Panc1 (cell line): Measurements from ENCODE around the gene WNK2. TPM values are rescaled to one million over a fixed set of nuclear protein-coding genes. Genes with fewer than 3 reads are reported as not detected.

ENCODE experiments used
- ATAC-seq: fragments of 200-7000 bp; cut with Tn5 transposase; 2 replicates; pipeline ENCODE4 v1.9.1; 2020; ENCODE audit warnings: mild to moderate bottlenecking, moderate library complexity
- BruUV-seq: library from RNA; stranded (reverse); fragments of 400-500 nt; replicated peaks from 2 replicates; lab custom pipeline; 2021; lab: Mats Ljungman, UMichigan
- CTCF ChIA-PET: fragments of 300-600 bp; sonication (Branson Sonifier 250); formaldehyde crosslinking; loops from one replicate; lab custom pipeline; 2022; ENCODE audit warnings: antibody characterized with exemption; lab: Charles Lee
- POLR2A ChIA-PET: fragments of 300-600 bp; sonication (Branson Sonifier 250); formaldehyde crosslinking; loops from one replicate; lab custom pipeline; 2022; ENCODE audit warnings: antibody characterized with exemption; lab: Charles Lee
- DNase-seq: peaks from one replicate; pipeline ENCODE4 v3.0.0-alpha.2; 2010; ENCODE audit warnings: low read depth, low spot score
- H3K27ac ChIP-seq: 2 replicates; pipeline ENCODE4 v1.5.1; 2011; ENCODE audit warnings: mild to moderate bottlenecking, low read length, inconsistent platforms
- H3K27me3 ChIP-seq: fragments of 200-500 bp; sonication (Bioruptor generic); 2 replicates; pipeline ENCODE4 v1.6.0; 2014; ENCODE audit warnings: low read length, inconsistent platforms; ENCODE audit not compliant: control insufficient read depth, insufficient read depth
- H3K36me3 ChIP-seq: fragments of 200-500 bp; sonication (Bioruptor generic); 2 replicates; pipeline ENCODE4 v1.5.1; 2014; ENCODE audit warnings: inconsistent platforms, mild to moderate bottlenecking, low read length, moderate library complexity; ENCODE audit not compliant: control insufficient read depth, insufficient read depth
- H3K4me1 ChIP-seq: 2 replicates; pipeline ENCODE4 v1.5.1; 2011; ENCODE audit warnings: inconsistent platforms, mild to moderate bottlenecking, low read length, moderate library complexity; ENCODE audit not compliant: control insufficient read depth, insufficient read depth
- H3K4me3 ChIP-seq, 2 experiments: 2 replicates each; pipeline ENCODE4 v1.5.1; 2011 to 2012; ENCODE audit warnings: low read depth in 2 of 2, low read length in 2 of 2, mild to moderate bottlenecking in 2 of 2, inconsistent platforms in 1 of 2, moderate library complexity in 1 of 2
- H3K9me3 ChIP-seq: fragments of 200-500 bp; sonication (Bioruptor generic); 2 replicates; pipeline ENCODE4 v1.5.1; 2014; ENCODE audit warnings: low read depth, mild to moderate bottlenecking, inconsistent platforms, low read length, moderate library complexity; ENCODE audit not compliant: control insufficient read depth, insufficient read depth
- CTCF ChIP-seq: fragments of 450-650 bp; IDR thresholded peaks from 2 replicates; pipeline ENCODE4 v1.5.1; 2017; ENCODE audit warnings: mild to moderate bottlenecking
- POLR2AphosphoS5 ChIP-seq: IDR thresholded peaks from 2 replicates; pipeline ENCODE4 v1.6.1; 2012; ENCODE audit warnings: mild to moderate bottlenecking, low read depth, low read length, moderate library complexity
- REST ChIP-seq, 2 experiments: IDR thresholded peaks; 2 replicates each; pipeline ENCODE4 v1.6.1; 2011 to 2012; ENCODE audit warnings: low read depth in 2 of 2, control low read depth in 1 of 2, low read length in 1 of 2, mild to moderate bottlenecking in 1 of 2, moderate library complexity in 1 of 2; ENCODE audit not compliant: insufficient read depth in 1 of 2
- SIN3A ChIP-seq: IDR thresholded peaks from 2 replicates; pipeline ENCODE4 v1.6.1; 2012; ENCODE audit warnings: low read depth, mild to moderate bottlenecking, low read length, moderate library complexity, borderline replicate concordance; ENCODE audit not compliant: insufficient read depth
- TCF7L2 ChIP-seq: IDR thresholded peaks from 2 replicates; pipeline ENCODE4 v1.6.1; 2011; ENCODE audit warnings: mild to moderate bottlenecking, low read depth, low read length, inconsistent platforms
- in situ Hi-C: cut with HindIII; loops from 2 replicates; pipeline ENCODE4 v1.10.0; 2016; ENCODE audit warnings: low sequenced_read_pairs, low pct_unique_long_range_greater_than_20kb
- intact Hi-C: fragments of 100-400 bp; cut with micrococcal nuclease; formaldehyde crosslinking; loops from one replicate; pipeline ENCODE4 v1.10.0; 2022; ENCODE audit not compliant: unreplicated experiment
- total RNA-seq: library from RNA; stranded (reverse); gene quantifications from one replicate; pipeline ENCODE4 v1.2.1, GENCODE V29; 2021; ENCODE audit not compliant: unreplicated experiment

Gene WNK2
- total RNA-seq, 1 experiment from 2014 or later = 13.7 TPM

GRCh38 chr9:93147632-93148031 lies 36.3 kb upstream of the WNK2 start:
- H3K36me3 ChIP-seq = no peaks in the 10 kb centered on the region
- in situ Hi-C loops = no loop called here
- no peak for TF ChIP-seq REST (IDR thresholded peaks at IDR 0.05; ENCODE audit: insufficient read depth in 1 of 2, low read depth in 2 of 2, low read length in 1 of 2)
- TF ChIP-seq CTCF = no peak
- no peak for TF ChIP-seq POLR2AphosphoS5
- TF ChIP-seq TCF7L2 = no peak
- TF ChIP-seq SIN3A = no peak
- intact Hi-C loops = no loop called here
- no peak overlapping the region for H3K4me3 ChIP-seq
- no peaks in the 10 kb centered on the region for H3K4me1 ChIP-seq
- DNase-seq = no peak
- POLR2A ChIA-PET = no interaction called here
- BruUV-seq = no TSS peak
- no peaks in the 10 kb centered on the region for H3K9me3 ChIP-seq
- no peak overlapping the region for H3K27ac ChIP-seq
- no peak for ATAC-seq
- no peaks in the 10 kb centered on the region for H3K27me3 ChIP-seq
- CTCF ChIA-PET = no interaction called here

GRCh38 chr9:93148721-93149120 lies 35.2 kb upstream of the WNK2 start:
- CTCF ChIA-PET = no interaction called here
- Histone ChIP-seq H3K4me3 (no peak overlapping the region), H3K27me3 (no peaks in the 10 kb centered on the region), H3K27ac (no peak overlapping the region), H3K4me1 (no peaks in the 10 kb centered on the region), H3K9me3 (no peaks in the 10 kb centered on the region), H3K36me3 (no peaks in the 10 kb centered on the region)
- TF ChIP-seq REST (IDR thresholded peaks at IDR 0.05; ENCODE audit: insufficient read depth in 1 of 2, low read depth in 2 of 2, low read length in 1 of 2) (no peak), CTCF (no peak), SIN3A (no peak), TCF7L2 (no peak), POLR2AphosphoS5 (no peak)
- no peak for DNase-seq
- no peak for ATAC-seq
- POLR2A ChIA-PET = no interaction called here
- intact Hi-C loops (no loop called here), in situ Hi-C loops (no loop called here)
- no TSS peak for BruUV-seq
